Stimulated activated CD8-positive, alpha-beta memory T cell treated with anti-CD3 and anti-CD28 coated beads, Interleukin-12 subunit alpha, Interleukin-12 subunit beta, amount 100 ng/mL, for 1 hour (primary cell): ENCODE measurements around the gene PLAU.
"Not testable (repeated sequence)": the region's sequence is repeated elsewhere in the genome, so short reads cannot be mapped to it uniquely, and the experiment has no call there.

ENCODE experiments used
- DNase-seq: peaks from one replicate; pipeline ENCODE4 v3.0.0-alpha.2; 2020; ENCODE audit warnings: low read depth

Gene PLAU

DNA sequence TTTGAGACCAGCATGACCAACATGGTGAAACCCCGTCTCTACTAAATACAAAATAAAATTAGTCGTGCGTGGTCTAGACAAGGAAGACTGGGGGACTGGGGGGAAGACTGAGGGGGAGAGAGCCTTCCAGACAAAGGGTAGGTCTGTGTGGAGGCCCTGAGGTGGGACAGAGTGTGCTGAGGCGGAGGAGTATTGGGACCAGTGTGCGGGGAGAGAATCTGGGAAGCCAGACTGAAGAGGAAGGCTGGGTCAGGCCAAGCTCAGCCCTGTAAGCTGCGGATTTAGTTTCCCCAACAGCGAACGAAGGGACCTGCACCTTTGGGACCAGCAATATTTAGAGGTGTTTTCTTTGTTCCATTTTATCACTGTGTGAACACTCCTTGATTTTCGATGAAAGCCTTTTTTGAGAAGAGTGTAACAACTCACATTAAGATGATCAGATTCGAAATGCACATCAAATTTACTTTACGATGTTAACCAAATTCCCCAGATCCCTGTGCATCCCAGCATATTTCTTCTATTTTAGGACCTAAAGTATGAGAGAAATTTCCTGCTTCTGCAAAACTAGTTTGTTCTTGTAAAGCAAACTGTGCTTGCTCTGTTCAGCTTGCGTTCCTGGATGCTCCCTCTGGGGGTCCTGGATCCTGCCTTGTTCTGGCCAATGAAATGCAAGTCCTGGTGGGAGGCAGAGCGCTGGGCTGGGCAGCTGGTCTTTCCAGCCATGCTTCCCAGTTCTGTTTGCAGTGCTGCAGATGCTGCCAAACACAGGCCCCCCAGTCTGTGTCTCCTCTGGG lies 39.4 kb downstream of the PLAU start:
- DNase-seq, result no peak

DNA sequence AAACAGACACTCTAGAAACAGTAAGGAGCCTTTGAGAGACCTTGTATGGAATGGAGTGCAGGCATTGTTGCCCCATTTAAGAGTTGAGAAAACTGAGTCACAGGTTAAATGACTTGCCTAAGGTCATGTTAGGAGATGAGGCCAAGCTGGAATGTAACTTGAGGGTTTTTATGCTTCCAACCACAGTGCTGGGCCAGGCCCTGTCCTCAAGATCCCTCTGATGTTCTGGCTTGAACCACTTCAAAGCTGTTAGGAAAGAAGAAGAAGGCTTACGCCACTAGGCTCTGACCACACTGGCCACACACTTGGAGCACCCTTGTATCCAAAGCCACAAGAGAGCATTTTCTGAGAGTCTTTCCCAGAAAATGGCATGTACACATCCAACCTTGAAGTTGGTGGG lies 42.7 kb downstream of the PLAU start:
- DNase-seq, result no peak

DNA sequence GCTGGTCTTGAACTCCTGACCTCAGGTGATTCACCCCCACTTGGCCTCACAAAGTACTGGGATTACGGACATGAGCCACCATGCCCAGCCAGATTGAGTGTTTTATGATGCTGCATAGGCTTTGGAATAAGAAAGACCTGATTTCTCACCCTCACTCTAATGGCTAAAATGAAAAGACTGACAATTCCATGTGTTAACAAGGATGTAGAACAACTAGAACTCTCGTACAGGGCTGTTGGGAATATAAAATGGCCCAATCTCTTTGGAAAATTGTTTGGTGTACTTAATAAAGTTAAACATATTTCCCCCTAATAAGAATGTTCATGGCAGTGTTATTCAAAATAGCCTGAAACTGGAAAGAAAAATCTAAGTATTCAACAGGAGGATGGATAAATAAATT lies 43.8 kb downstream of the PLAU start:
- no peak for DNase-seq

DNA sequence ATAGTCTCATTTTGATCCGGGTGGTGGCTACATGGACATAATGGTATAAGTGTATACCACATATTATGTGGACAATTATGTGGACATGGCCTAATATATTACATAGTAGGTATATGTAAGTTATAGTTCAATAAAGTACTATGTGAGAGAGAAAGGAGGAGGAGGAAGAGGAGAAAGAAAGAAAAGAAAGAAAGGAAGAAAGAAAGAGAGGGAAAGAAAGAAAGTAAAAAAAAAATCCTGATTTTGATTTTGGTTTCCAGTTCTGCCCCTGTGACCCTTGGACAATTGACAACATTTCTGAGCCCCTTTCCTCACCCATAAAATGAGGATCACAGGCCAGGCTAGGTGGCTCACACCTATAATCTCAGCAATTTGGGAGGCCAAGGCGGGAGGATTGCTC lies 44.8 kb downstream of the PLAU start:
- no peak for DNase-seq

DNA sequence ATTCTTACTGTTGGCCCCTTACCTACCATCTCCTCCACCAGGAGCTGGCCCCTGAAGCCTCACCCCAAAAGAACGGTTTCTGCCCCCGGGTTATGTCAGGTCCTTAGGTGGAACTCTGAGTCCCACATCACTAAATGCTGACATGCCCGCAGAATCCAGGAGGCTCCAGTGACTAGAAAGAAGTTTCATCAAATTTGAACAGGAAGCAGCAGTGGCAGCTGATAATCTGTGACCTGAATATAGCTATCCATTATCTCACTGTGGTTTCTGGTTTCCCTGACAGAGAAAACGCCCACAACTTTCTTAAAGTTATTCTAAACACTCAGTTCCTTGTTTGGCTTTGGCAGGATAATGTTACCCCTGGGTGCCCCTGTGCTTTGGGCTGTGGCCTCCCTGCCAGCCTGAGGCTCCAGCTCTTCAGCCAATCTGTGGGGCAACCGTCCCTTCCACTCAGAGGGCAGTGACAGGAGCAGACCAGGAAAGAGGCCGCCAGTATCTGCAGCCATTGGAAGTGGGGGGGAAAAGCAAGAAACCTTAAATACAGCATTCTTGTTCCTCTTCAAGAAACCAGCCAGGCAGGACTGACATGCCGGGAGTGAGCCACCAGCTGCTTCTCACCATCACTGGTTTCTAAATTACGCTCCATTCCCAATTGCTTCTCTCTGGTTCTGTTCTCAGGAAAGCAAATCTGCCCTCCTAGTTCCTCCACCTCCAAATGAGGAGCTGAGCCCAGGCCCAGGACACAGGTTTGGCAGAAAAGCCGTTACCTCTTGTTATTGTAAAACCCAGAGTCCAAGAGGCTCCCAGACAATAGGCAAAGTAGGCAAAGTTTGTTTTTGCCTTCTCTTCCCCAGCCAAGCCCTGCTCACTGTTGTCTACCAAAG lies 45.8 kb downstream of the PLAU start:
- DNase-seq, result no peak

DNA sequence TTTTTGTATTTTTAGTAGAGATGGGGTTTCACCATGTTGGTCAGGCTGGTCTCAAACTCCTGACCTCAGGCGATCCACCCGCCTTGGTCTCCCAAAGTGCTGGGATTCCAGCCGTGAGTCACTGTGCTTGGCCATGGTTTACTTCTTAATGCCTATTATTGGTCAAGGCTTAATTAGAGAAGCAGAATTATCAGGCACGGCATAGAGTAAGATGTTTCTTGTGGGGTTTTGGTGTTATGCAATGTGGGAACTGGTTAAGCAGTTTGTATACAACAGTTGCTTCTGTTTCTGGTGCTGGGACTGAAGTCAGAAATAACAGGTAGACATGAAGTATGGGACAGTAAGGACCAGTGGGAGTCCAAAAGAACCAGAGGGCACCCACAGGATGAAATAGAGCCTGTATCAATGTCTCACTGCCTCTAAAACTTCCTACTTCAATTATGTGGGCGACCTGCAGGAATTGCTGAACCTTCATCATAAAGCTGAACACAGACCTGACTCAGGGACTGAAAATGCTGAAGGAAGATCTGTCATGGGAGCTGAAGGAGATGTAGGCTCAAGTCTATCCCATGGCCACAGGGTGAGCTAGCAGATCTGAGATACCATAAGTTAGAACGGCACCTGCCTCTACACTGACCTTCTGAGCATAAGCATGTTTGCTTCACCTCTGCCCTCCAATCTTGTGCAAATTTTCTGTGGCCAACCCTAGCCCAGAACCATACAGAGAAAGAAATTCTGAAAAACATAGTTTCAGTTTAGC lies 48.7 kb downstream of the PLAU start:
- no peak for DNase-seq

DNA sequence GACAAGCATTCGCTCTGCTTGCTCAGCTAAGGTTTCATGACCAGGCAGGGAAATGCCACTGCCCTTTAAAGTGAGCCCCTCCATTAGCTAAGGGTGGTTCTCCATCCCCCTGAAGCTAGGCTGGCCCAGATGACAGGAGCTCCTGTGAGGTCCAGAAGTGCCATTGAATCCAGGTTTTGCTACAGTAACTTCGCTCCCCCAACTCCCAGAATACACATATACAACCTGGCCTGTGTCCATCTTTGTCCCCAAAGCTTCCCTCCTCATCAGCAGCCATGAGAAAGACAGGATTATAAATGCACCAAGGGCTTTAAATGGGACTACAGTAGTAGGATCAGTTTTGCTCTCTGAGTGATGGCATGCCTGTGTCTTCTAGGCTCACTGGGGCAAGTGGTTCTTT lies 51.5 kb downstream of the PLAU start:
- no peak for DNase-seq

DNA sequence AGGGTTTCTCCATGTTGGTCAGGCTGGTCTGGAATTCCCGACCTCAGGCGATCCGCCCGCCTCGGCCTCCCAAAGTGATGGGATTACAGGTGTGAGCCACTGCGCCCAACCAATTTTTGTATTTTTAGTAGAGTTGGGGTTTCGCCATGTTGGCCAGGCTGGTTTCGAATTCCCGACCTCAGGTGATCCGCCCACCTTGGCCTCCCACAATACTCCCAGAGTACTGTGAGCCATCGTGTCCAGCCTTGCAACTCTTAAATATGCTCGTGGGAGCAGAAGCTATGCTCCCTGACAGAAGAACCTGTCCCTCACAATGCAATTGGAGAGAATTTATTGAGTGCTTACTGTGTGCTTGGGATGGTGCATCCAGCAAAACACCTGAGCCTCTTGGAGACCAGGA lies 52.6 kb downstream of the PLAU start:
- DNase-seq, result not testable (repeated sequence)

DNA sequence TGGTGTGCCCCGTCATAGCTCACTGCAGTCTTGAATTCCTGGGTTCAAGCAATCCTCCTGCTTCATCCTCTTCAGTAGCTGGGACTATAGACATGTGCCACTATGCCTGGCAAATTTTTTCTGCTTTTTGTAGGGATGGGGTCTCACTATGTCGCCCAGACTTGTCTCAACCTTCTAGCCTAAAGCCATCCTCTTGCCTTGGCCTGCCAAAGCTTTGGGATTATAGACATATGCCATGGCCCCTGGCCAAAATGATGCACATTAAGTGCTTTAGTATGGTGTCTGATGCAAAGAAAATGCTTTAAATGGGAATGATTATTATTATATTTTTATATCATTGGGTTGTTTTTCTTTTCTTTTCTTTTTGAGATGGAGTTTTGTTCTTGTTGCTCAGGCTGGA lies 53.8 kb downstream of the PLAU start:
- no peak for DNase-seq

DNA sequence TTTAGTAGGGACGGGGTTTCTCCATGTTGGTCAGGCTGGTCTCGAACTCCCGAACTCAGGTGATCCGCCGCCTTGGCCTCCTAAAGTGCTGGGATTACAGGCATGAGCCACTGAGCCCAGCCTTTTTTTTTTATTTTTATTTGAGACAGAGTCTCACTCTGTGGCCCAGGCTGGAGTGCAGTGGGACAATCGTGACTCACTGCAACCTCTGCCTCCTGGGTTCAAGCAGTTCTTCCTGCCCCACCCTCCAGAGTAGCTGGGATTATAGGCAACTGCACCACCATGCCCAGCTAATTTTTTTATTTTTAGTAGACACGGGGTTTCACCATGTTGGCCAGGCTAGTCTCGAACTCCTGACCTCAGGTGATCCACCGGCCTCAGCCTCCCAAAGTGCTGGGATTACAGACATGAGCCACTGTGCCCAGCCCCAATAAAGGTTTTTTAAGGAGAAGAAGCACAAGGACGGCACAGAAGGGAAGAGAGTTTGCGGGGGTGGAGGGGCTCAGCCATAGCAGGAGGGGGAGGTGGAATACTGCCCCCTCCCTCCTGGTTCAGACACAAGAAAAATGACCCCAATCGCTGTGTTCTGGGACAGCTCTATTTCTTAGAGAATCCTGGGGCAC lies 54.4 kb downstream of the PLAU start:
- not testable (repeated sequence) for DNase-seq

DNA sequence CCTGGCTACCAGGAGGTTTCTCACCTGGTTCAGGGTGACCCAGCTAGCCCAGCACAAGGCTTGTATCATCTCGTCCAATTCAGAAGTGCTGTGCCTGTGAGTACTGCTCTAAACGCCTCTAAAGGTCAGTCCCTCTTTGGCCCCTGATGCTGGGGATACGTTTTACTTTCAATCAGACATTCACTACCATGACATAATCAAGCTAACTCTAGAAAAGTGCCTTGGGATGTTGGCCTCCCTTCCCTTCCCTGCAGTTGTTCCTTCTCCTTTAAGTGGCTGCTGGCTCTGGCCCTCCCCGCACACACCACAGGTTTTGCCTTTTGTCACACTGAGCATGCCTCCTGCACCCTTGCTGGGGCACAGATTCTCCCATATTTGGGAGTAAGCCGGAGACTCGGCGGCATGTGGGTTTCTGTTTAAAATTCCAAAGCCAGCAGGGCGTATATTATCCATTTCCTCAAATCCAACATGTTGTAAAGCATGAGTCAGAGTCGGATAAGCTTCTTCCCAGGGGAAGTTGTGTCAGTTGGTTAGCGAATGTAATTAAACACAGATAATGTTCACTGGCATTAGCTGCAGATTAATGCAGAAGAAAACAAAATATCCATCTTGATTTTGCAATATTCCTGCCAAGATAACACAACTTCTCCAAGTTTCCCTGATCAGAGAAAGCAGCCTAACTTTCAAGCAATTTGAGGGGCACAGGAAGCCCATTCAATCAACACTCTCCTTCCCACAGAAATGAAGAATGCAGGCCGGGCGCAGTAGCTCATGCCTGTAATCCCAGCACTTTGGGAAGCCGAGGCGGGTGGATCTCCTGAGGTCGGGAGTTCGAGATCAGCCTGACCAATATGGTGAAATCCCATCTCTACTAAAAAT lies 55.2 kb downstream of the PLAU start:
- no peak for DNase-seq

DNA sequence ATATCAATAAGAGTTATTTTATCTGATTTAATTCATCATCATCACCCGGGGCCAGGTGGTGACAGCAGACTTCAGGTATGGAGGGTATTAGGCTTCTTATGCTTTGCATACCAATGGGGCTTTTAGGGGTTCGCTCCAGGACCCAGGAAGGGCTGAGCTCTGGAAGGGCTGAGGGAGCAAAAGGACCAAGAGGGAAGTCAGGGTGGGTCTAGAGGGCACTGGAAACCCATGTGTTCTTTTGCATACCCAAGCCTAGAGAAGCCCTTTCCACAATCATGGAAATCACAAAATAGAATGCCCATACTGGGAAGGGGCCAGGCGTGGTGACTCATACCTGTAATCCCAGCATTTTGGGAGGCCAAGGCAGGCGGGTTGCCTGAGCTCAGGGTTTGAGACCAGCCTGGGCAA lies 56.1 kb downstream of the PLAU start:
- no peak for DNase-seq
